IMR-90 (cell line): ENCODE data around the gene RBM28. TPM values are rescaled to one million over a fixed set of nuclear protein-coding genes. Genes with fewer than 3 reads are reported as not detected.

ENCODE experiments used
- ATAC-seq: fragments of 200-7000 bp; cut with Tn5 transposase; 2 replicates; pipeline ENCODE4 v1.9.1; 2020; ENCODE audit warnings: low read depth, mild to moderate bottlenecking, moderate library complexity
- BruUV-seq: library from RNA; stranded (reverse); fragments of 400-500 nt; replicated peaks from 2 replicates; lab custom pipeline; 2021; lab: Mats Ljungman, UMichigan
- CTCF ChIA-PET: fragments of 300-600 bp; formaldehyde crosslinking; extraction: SDS; loops from one replicate; lab custom pipeline; 2021; ENCODE audit warnings: antibody characterized with exemption; lab: Yijun Ruan, JAX
- POLR2A ChIA-PET: fragments of 300-600 bp; sonication (Branson Sonifier 250); formaldehyde crosslinking; loops from one replicate; lab custom pipeline; 2022; ENCODE audit warnings: antibody characterized with exemption; ENCODE audit not compliant: unreplicated experiment; lab: Charles Lee
- DNase-seq: peaks from one replicate; pipeline ENCODE4 v3.0.0; 2013
- H2AFZ ChIP-seq: replicated peaks from 2 replicates; pipeline ENCODE3; 2013; ENCODE audit warnings: low read length, mild to moderate bottlenecking; ENCODE audit not compliant: poor library complexity
- H2AK5ac ChIP-seq: 2 replicates; pipeline ENCODE4 v1.6.1; 2013; ENCODE audit warnings: low read depth, low read length, inconsistent platforms
- H2AK9ac ChIP-seq: replicated peaks from 2 replicates; pipeline ENCODE3; 2013; ENCODE audit warnings: mild to moderate bottlenecking, low read depth, low read length, moderate library complexity; ENCODE audit not compliant: poor library complexity
- H2BK120ac ChIP-seq: 2 replicates; pipeline ENCODE4 v1.6.1; 2013; ENCODE audit warnings: low read depth, low read length, inconsistent platforms
- H2BK15ac ChIP-seq: 3 replicates; pipeline ENCODE4 v1.6.1; 2013; ENCODE audit warnings: low read depth, low read length, inconsistent platforms
- H2BK20ac ChIP-seq: 2 replicates; pipeline ENCODE4 v1.6.1; 2013; ENCODE audit warnings: low read depth, mild to moderate bottlenecking, inconsistent platforms, low read length, moderate library complexity
- H2BK5ac ChIP-seq: 2 replicates; pipeline ENCODE4 v1.6.1; 2013; ENCODE audit warnings: mild to moderate bottlenecking, low read depth, low read length, inconsistent platforms; ENCODE audit not compliant: poor library complexity, severe bottlenecking
- H3K14ac ChIP-seq: replicated peaks from 2 replicates; pipeline ENCODE4 v1.6.1; 2013; ENCODE audit warnings: low read depth, low read length, inconsistent platforms
- H3K18ac ChIP-seq: 2 replicates; pipeline ENCODE4 v1.6.1; 2013; ENCODE audit warnings: low read depth, low read length, control low read depth
- H3K23ac ChIP-seq: 2 replicates; pipeline ENCODE4 v1.6.1; 2013; ENCODE audit warnings: low read depth, low read length, inconsistent platforms
- H3K27ac ChIP-seq: 2 replicates; pipeline ENCODE4 v1.5.1; 2013; ENCODE audit warnings: mild to moderate bottlenecking, control low read depth, low read length; ENCODE audit not compliant: insufficient read depth
- H3K27me3 ChIP-seq: 2 replicates; pipeline ENCODE4 v1.6.1; 2013; ENCODE audit warnings: low read length; ENCODE audit not compliant: control insufficient read depth, insufficient read depth
- H3K36me3 ChIP-seq: 2 replicates; pipeline ENCODE4 v1.6.1; 2013; ENCODE audit warnings: low read length, mixed read lengths; ENCODE audit not compliant: control insufficient read depth, insufficient read depth
- H3K4ac ChIP-seq: 2 replicates; pipeline ENCODE4 v1.6.1; 2013; ENCODE audit warnings: low read depth, low read length, inconsistent platforms
- H3K4me1 ChIP-seq: 2 replicates; pipeline ENCODE4 v1.6.1; 2013; ENCODE audit warnings: low read length, mixed read lengths; ENCODE audit not compliant: control insufficient read depth, insufficient read depth
- H3K4me2 ChIP-seq: 2 replicates; pipeline ENCODE4 v1.6.1; 2013; ENCODE audit warnings: low read depth, mild to moderate bottlenecking, control low read depth, low read length, moderate library complexity
- H3K4me3 ChIP-seq: 2 replicates; pipeline ENCODE4 v1.5.1; 2013; ENCODE audit warnings: low read depth, mild to moderate bottlenecking, control low read depth, low read length, moderate library complexity; ENCODE audit not compliant: insufficient read depth
- H3K56ac ChIP-seq: 2 replicates; pipeline ENCODE4 v1.6.1; 2013; ENCODE audit warnings: low read length, inconsistent platforms; ENCODE audit not compliant: insufficient read depth; ENCODE audit errors: extremely low read depth
- H3K79me1 ChIP-seq, 2 experiments: 2 replicates each; pipeline ENCODE4 v1.6.1; 2013; ENCODE audit warnings: low read length in 2 of 2, inconsistent platforms in 1 of 2, low read depth in 1 of 2
- H3K9ac ChIP-seq: 2 replicates; pipeline ENCODE4 v1.6.1; 2013; ENCODE audit warnings: low read depth, low read length, control low read depth
- H3K9me1 ChIP-seq: 2 replicates; pipeline ENCODE4 v1.6.1; 2013; ENCODE audit warnings: low read length, inconsistent platforms; ENCODE audit not compliant: insufficient read depth
- H3K9me3 ChIP-seq: 2 replicates; pipeline ENCODE4 v1.6.1; 2013; ENCODE audit warnings: low read length; ENCODE audit not compliant: control insufficient read depth, insufficient read depth
- H4K20me1 ChIP-seq: 2 replicates; pipeline ENCODE4 v1.6.1; 2013; ENCODE audit warnings: low read length, inconsistent platforms; ENCODE audit not compliant: insufficient read depth
- H4K5ac ChIP-seq: 2 replicates; pipeline ENCODE4 v1.6.1; 2013; ENCODE audit warnings: mild to moderate bottlenecking, low read depth, low read length, control low read depth
- H4K8ac ChIP-seq, 2 experiments: 2 replicates each; pipeline ENCODE4 v1.6.1; 2013; ENCODE audit warnings: low read depth in 2 of 2, low read length in 2 of 2, control low read depth in 1 of 2, inconsistent platforms in 1 of 2
- H4K91ac ChIP-seq: 2 replicates; pipeline ENCODE4 v1.6.1; 2013; ENCODE audit warnings: low read depth, low read length, inconsistent platforms; ENCODE audit not compliant: insufficient read depth
- CEBPB ChIP-seq: IDR thresholded peaks from 2 replicates; pipeline ENCODE4 v1.6.1; 2012; ENCODE audit warnings: low read depth, low read length, improper control_type of control experiment
- CHD1 ChIP-seq: IDR thresholded peaks from 2 replicates; pipeline ENCODE4 v1.6.1; 2012; ENCODE audit warnings: low read depth, low read length, improper control_type of control experiment
- MAZ ChIP-seq: IDR thresholded peaks from 2 replicates; pipeline ENCODE4 v1.6.1; 2012; ENCODE audit warnings: low read depth, mild to moderate bottlenecking, low read length, improper control_type of control experiment, moderate library complexity, borderline replicate concordance
- MXI1 ChIP-seq: IDR thresholded peaks from 2 replicates; pipeline ENCODE4 v1.6.1; 2012; ENCODE audit warnings: low read depth, mild to moderate bottlenecking, low read length, moderate library complexity, borderline replicate concordance
- POLR2A ChIP-seq: IDR thresholded peaks from 2 replicates; pipeline ENCODE4 v1.6.1; 2012; ENCODE audit warnings: mild to moderate bottlenecking, low read depth, low read length
- WGBS, 2 experiments: methylation state at CpG; one replicate each; pipeline versions ENCODE4 v1.1.5 to v1.1.7; 2013; ENCODE audit warnings: missing lambda C conversion rate in 2 of 2; ENCODE audit not compliant: insufficient read length in 1 of 2; ENCODE audit errors: extremely low coverage in 2 of 2; 5-methylcytosine and 5-hydroxymethylcytosine counted together
- dilution Hi-C: fragments of 300-500 bp; cut with HindIII; formaldehyde crosslinking; loops from one replicate; pipeline ENCODE4 v1.14.3; 2018; ENCODE audit warnings: low sequenced_read_pairs; ENCODE audit not compliant: unreplicated experiment
- in situ Hi-C: fragments of 300-500 bp; cut with MboI; formaldehyde crosslinking; loops from 3 replicates; pipeline ENCODE4 v1.14.3; 2019; ENCODE audit warnings: low sequenced_read_pairs, inconsistent platforms, mixed read lengths
- intact Hi-C: fragments of 100-400 bp; cut with micrococcal nuclease; formaldehyde crosslinking; loops from 2 replicates; pipeline ENCODE4 v1.10.0; 2022
- polyA plus RNA-seq, 3 experiments: library from polyadenylated mRNA; depleted of rRNA; stranded (reverse); fragments of >200 nt; gene quantifications; 2 replicates each; pipeline ENCODE4 v1.2.3, GENCODE V29; 2012; ENCODE audit warnings: low replicate concordance in 1 of 3
- total RNA-seq: library from RNA; depleted of rRNA; stranded (reverse); fragments of >200 nt; gene quantifications from 2 replicates; pipeline ENCODE4 v1.2.3, GENCODE V29; 2012

Gene RBM28
- total and polyA plus RNA-seq, 2 of the 4 experiments (the other 2 are of a cell fraction) = 12.4 to 20.4 TPM

GRCh38 chr7:128349466-128349825 is 5.7 kb upstream of the RBM28 start:
- Histone ChIP-seq H2AK9ac (no peak overlapping the region), H3K36me3 (no peaks in the 10 kb centered on the region), H3K56ac (no peak overlapping the region), H2BK15ac (no peak overlapping the region), H3K9me3 (no peaks in the 10 kb centered on the region), H3K4me3 (no peak overlapping the region), H3K23ac (no peak overlapping the region; the same call in 1 of the 2 replicates), H3K14ac (no peak overlapping the region), H3K4me1 (no peaks in the 10 kb centered on the region), H3K9me1 (no peaks in the 10 kb centered on the region), H2BK120ac (no peak overlapping the region), H2BK20ac (no peak overlapping the region), H3K9ac (no peak overlapping the region), H2AFZ (no peak overlapping the region), H3K4ac (no peak overlapping the region), H3K18ac (no peak overlapping the region), H4K5ac (no peak overlapping the region), H3K79me1 (no peaks in the 10 kb centered on the region), H4K20me1 (no peaks in the 10 kb centered on the region), H3K27me3 (peaks cover 63% of the 10 kb centered on the region), H2AK5ac (no peak overlapping the region), H2BK5ac (no peak overlapping the region), H3K27ac (no peak overlapping the region), H4K91ac (no peak overlapping the region), H4K8ac (no peak overlapping the region), H3K4me2 (no peak overlapping the region)
- in situ Hi-C loops = loop anchor here (5.0 kb wide), 1 partner anchor 33 kb away; no protein-coding TSS in a partner anchor
- CTCF ChIA-PET = no interaction called here
- POLR2A ChIA-PET = no interaction called here
- ATAC-seq (no peak), DNase-seq (no peak)
- intact Hi-C loops = no loop called here
- TF ChIP-seq MAZ = no peak
- no peak for TF ChIP-seq CHD1
- TF ChIP-seq POLR2A = no peak
- TF ChIP-seq CEBPB = no peak
- no peak for TF ChIP-seq MXI1
- BruUV-seq = no TSS peak
- 20% methylated on average over 1 of the region's 4 CpGs; no CpG with 5 or more reads in 1 of the 2 experiments for WGBS, 2 experiments
- dilution Hi-C loops = no loop called here
